Activated B cell treated with CpG ODN at 0.5 μM for 24 hours (primary cell): ENCODE results near the gene IKZF1. TPM values are rescaled to one million over a fixed set of nuclear protein-coding genes. Genes with fewer than 3 reads are reported as not detected.

Experiments used
- ATAC-seq: fragments of 200-7000 bp; cut with Tn5 transposase; one replicate; pipeline ENCODE4 v1.10.0; 2021; ENCODE audit warnings: low read depth, mild to moderate bottlenecking, moderate library complexity
- CTCF ChIA-PET: fragments of 350-600 bp; sonication (Branson Sonifier 250); formaldehyde crosslinking; loops from one replicate; lab custom pipeline; 2021; ENCODE audit warnings: antibody characterized with exemption; lab: Charles Lee
- POLR2A ChIA-PET: fragments of 350-600 bp; sonication (Branson Sonifier 250); formaldehyde crosslinking; loops from one replicate; lab custom pipeline; 2021; ENCODE audit warnings: antibody characterized with exemption; lab: Charles Lee
- DNase-seq: peaks from one replicate; pipeline ENCODE4 v3.0.0; 2022
- H3K27ac Mint-ChIP-seq: one replicate; pipeline ENCODE4 v1.8.0; 2020; ENCODE audit warnings: mixed read lengths
- H3K27me3 Mint-ChIP-seq: one replicate; pipeline ENCODE4 v1.8.0; 2021; ENCODE audit warnings: mixed read lengths
- H3K36me3 Mint-ChIP-seq: one replicate; pipeline ENCODE4 v1.8.0; 2021; ENCODE audit warnings: low read depth, mixed read lengths
- H3K4me1 Mint-ChIP-seq: one replicate; pipeline ENCODE4 v1.8.0; 2021; ENCODE audit warnings: mixed read lengths
- H3K4me3 Mint-ChIP-seq: one replicate; pipeline ENCODE4 v1.8.0; 2020; ENCODE audit warnings: mild to moderate bottlenecking, mixed read lengths
- H3K9me3 Mint-ChIP-seq: one replicate; pipeline ENCODE4 v1.8.0; 2020; ENCODE audit warnings: mixed read lengths
- CTCF ChIP-seq: fragments of 200-600 bp; IDR thresholded peaks from one replicate; pipeline ENCODE4 v1.8.0; 2022; ENCODE audit warnings: antibody characterized with exemption, mild to moderate bottlenecking
- intact Hi-C: fragments of 100-400 bp; cut with micrococcal nuclease; formaldehyde crosslinking; loops from one replicate; pipeline ENCODE4 v1.15.1; 2024
- total RNA-seq: library from RNA; stranded (reverse); gene quantifications from 2 replicates; pipeline ENCODE4 v1.2.3, GENCODE V29; 2022

The IKZF1 gene
- total RNA-seq, 1 donor from 2014 or later: 325 TPM

- no peak for ATAC-seq
- peaks cover 84% of the 10 kb centered on the region for H3K4me1 Mint-ChIP-seq
- no peaks in the 10 kb centered on the region for H3K27me3 Mint-ChIP-seq
- no peak for TF ChIP-seq CTCF
- peaks cover 97% of the 10 kb centered on the region for H3K36me3 Mint-ChIP-seq
- no peaks in the 10 kb centered on the region for H3K9me3 Mint-ChIP-seq
- CTCF ChIA-PET: interaction anchor here (0.5 to 3.1 kb wide), 3 partner anchors 42 to 171 kb away, joined by 3 to 9 read pairs (median 5); no protein-coding TSS in a partner anchor
- POLR2A ChIA-PET: interaction anchor here (0.7 to 1.7 kb wide), 5 partner anchors 11 to 166 kb away, joined by 3 to 4 read pairs (median 3); no protein-coding TSS in a partner anchor
- H3K4me3 Mint-ChIP-seq: no peak overlapping the region
- H3K27ac Mint-ChIP-seq: peak overlapping the region; percentile 79
- no peak for DNase-seq
- intact Hi-C loops: no loop called here
These were observed 71.7 kb downstream of the IKZF1 start for GRCh38 chr7:50376056-50376820.

GRCh38 chr7:50377356-50377755 is 72.8 kb downstream of the IKZF1 start:
- no peak for TF ChIP-seq CTCF
- intact Hi-C loops: no loop called here
- CTCF ChIA-PET: interaction anchor here (1.8 kb wide), 1 partner anchor 41 kb away, joined by 5 read pairs; no protein-coding TSS in a partner anchor
- H3K36me3 Mint-ChIP-seq: peaks cover 97% of the 10 kb centered on the region
- no peak for ATAC-seq
- peak overlapping the region; percentile 35 for H3K27ac Mint-ChIP-seq
- POLR2A ChIA-PET: interaction anchor here (0.9 to 1.7 kb wide), 2 partner anchors 20 to 33 kb away, joined by 3 to 4 read pairs; no protein-coding TSS in a partner anchor
- H3K4me3 Mint-ChIP-seq: no peak overlapping the region
- H3K4me1 Mint-ChIP-seq: peaks cover 84% of the 10 kb centered on the region
- H3K27me3 Mint-ChIP-seq: no peaks in the 10 kb centered on the region
- no peak for DNase-seq
- H3K9me3 Mint-ChIP-seq: no peaks in the 10 kb centered on the region

GRCh38 chr7:50379082-50379481 is 74.6 kb downstream of the IKZF1 start:
- POLR2A ChIA-PET: no interaction called here
- Mint-ChIP-seq H3K4me3 (no peak overlapping the region), H3K9me3 (no peaks in the 10 kb centered on the region), H3K27ac (peak overlapping the region; percentile 71), H3K36me3 (peaks cover 97% of the 10 kb centered on the region), H3K27me3 (no peaks in the 10 kb centered on the region), H3K4me1 (peaks cover 84% of the 10 kb centered on the region)
- CTCF ChIA-PET: interaction anchor here (0.7 kb wide), 1 partner anchor 10 kb away, joined by 3 read pairs; no protein-coding TSS in a partner anchor
- ATAC-seq: no peak
- DNase-seq: no peak
- TF ChIP-seq CTCF: no peak
- intact Hi-C loops: no loop called here

GRCh38 chr7:50379539-50379938 is 75.0 kb downstream of the IKZF1 start:
- ChIA-PET CTCF (no interaction called here), POLR2A (no interaction called here)
- Mint-ChIP-seq H3K27ac (peak overlapping the region; percentile 71), H3K4me1 (peaks cover 83% of the 10 kb centered on the region), H3K36me3 (peaks cover 98% of the 10 kb centered on the region), H3K4me3 (no peak overlapping the region), H3K27me3 (no peaks in the 10 kb centered on the region), H3K9me3 (no peaks in the 10 kb centered on the region)
- DNase-seq: no peak
- no peak for ATAC-seq
- no peak for TF ChIP-seq CTCF
- intact Hi-C loops: no loop called here

GRCh38 chr7:50382455-50382854 is 77.9 kb downstream of the IKZF1 start:
- Mint-ChIP-seq H3K9me3 (no peaks in the 10 kb centered on the region), H3K36me3 (peaks cover 90% of the 10 kb centered on the region), H3K27ac (peak overlapping the region; percentile 88), H3K4me3 (no peak overlapping the region), H3K4me1 (peaks cover 73% of the 10 kb centered on the region), H3K27me3 (no peaks in the 10 kb centered on the region)
- DNase-seq (no peak), ATAC-seq (no peak)
- ChIA-PET CTCF (interaction anchor here (1.2 to 2.2 kb wide), 3 partner anchors 11 to 178 kb away, joined by 5 to 6 read pairs (median 6); no protein-coding TSS in a partner anchor), POLR2A (interaction anchor here (1.1 to 1.8 kb wide), 3 partner anchors 10 to 31 kb away, joined by 3 to 5 read pairs (median 5); no protein-coding TSS in a partner anchor)
- no peak for TF ChIP-seq CTCF
- intact Hi-C loops: loop anchor here (1.0 kb wide), 1 partner anchor 36 kb away; no protein-coding TSS in a partner anchor
